Measurements from ENCODE around the gene RAC3. TPM values are rescaled to one million over a fixed set of nuclear protein-coding genes. Genes with fewer than 3 reads are reported as not detected.

Gene RAC3
- polyA plus RNA-seq, 1 donor (not counting 4 experiments of a cell fraction or from before 2014, with no cell fraction given), result 12.3 TPM

GRCh38 chr17:82010575-82011525 is 20.6 kb upstream of the RAC3 start:
- no peak for FAIRE-seq

GRCh38 chr17:82011617-82012187 is 19.8 kb upstream of the RAC3 start:
- FAIRE-seq (no peak), DNase-seq (ENCODE audit: low read depth, low spot score) (no peak)
- Histone ChIP-seq H3K4me3 (ENCODE audit: control insufficient read depth in 2 of 3, extremely low read depth in 1 of 3, insufficient read depth in 2 of 3, low read depth in 1 of 3, low read length in 3 of 3) (no peak overlapping the region), H3K27ac (ENCODE audit: control insufficient read depth, insufficient read depth, low read length) (no peak overlapping the region), H3K79me2 (ENCODE audit: control insufficient read depth, insufficient read depth, low read length) (no peaks in the 10 kb centered on the region), H3K9ac (ENCODE audit: control insufficient read depth, extremely low read depth, insufficient read depth, low read length) (no peak overlapping the region), H3K27me3 (ENCODE audit: control insufficient read depth, extremely low read depth, insufficient read depth, low read length) (no peaks in the 10 kb centered on the region), H3K9me1 (ENCODE audit: control insufficient read depth, extremely low read depth, insufficient read depth, low read length) (no peaks in the 10 kb centered on the region), H3K4me1 (ENCODE audit: control insufficient read depth, extremely low read depth, insufficient read depth, low read length) (peaks cover 21% of the 10 kb centered on the region), H2AFZ (ENCODE audit: control insufficient read depth, low read length) (no peak overlapping the region), H3K36me3 (ENCODE audit: control insufficient read depth in 2 of 2, extremely low read depth in 1 of 2, insufficient read depth in 2 of 2, low read length in 2 of 2) (no peaks in the 10 kb centered on the region), H3K4me2 (ENCODE audit: control insufficient read depth, extremely low read depth, insufficient read depth, low read depth, low read length) (no peak overlapping the region), H3K9me3 (ENCODE audit: control insufficient read depth, low read depth, low read length) (no peaks in the 10 kb centered on the region), H4K20me1 (ENCODE audit: control insufficient read depth, extremely low read depth, insufficient read depth, low read length) (no peaks in the 10 kb centered on the region)
- TF ChIP-seq EZH2 (IDR thresholded peaks at IDR 0.05; ENCODE audit: low read length) (no peak), CTCF (optimal IDR thresholded peaks at IDR 0.05 in 1 of 3, IDR thresholded peaks at IDR 0.05 in 1 of 3, conservative IDR thresholded peaks at IDR 0.05 in 1 of 3; ENCODE audit: extremely low read depth in 1 of 3, insufficient read depth in 2 of 3, low read length in 3 of 3) (no peak)
- dilution Hi-C loops (cut with MboI; ENCODE audit: extremely low pct_ligation_motif_present, low sequenced_read_pairs), result no loop called here

More at GRCh38 chr17:82010575-82011525, 20.6 kb upstream of the RAC3 start:
- H3K4me2 ChIP-seq (ENCODE audit: control insufficient read depth, extremely low read depth, insufficient read depth, low read depth, low read length), result no peak overlapping the region
- H4K20me1 ChIP-seq (ENCODE audit: control insufficient read depth, extremely low read depth, insufficient read depth, low read length), result no peaks in the 10 kb centered on the region
- TF ChIP-seq CTCF (optimal IDR thresholded peaks at IDR 0.05 in 1 of 3, IDR thresholded peaks at IDR 0.05 in 1 of 3, conservative IDR thresholded peaks at IDR 0.05 in 1 of 3; ENCODE audit: extremely low read depth in 1 of 3, insufficient read depth in 2 of 3, low read length in 3 of 3) (no peak), EZH2 (IDR thresholded peaks at IDR 0.05; ENCODE audit: low read length) (no peak)
- dilution Hi-C loops (cut with MboI; ENCODE audit: extremely low pct_ligation_motif_present, low sequenced_read_pairs), result no loop called here
- H3K9me3 ChIP-seq (ENCODE audit: control insufficient read depth, low read depth, low read length), result no peaks in the 10 kb centered on the region
- peaks cover 30% of the 10 kb centered on the region for H3K4me1 ChIP-seq (ENCODE audit: control insufficient read depth, extremely low read depth, insufficient read depth, low read length)
- H3K27ac ChIP-seq (ENCODE audit: control insufficient read depth, insufficient read depth, low read length), result no peak overlapping the region
- no peaks in the 10 kb centered on the region for H3K36me3 ChIP-seq (ENCODE audit: control insufficient read depth in 2 of 2, extremely low read depth in 1 of 2, insufficient read depth in 2 of 2, low read length in 2 of 2)
- H2AFZ ChIP-seq (ENCODE audit: control insufficient read depth, low read length), result no peak overlapping the region
- H3K9me1 ChIP-seq (ENCODE audit: control insufficient read depth, extremely low read depth, insufficient read depth, low read length), result no peaks in the 10 kb centered on the region
- no peaks in the 10 kb centered on the region for H3K79me2 ChIP-seq (ENCODE audit: control insufficient read depth, insufficient read depth, low read length)
- H3K4me3 ChIP-seq (ENCODE audit: control insufficient read depth in 2 of 3, extremely low read depth in 1 of 3, insufficient read depth in 2 of 3, low read depth in 1 of 3, low read length in 3 of 3), result no peak overlapping the region
- H3K9ac ChIP-seq (ENCODE audit: control insufficient read depth, extremely low read depth, insufficient read depth, low read length), result no peak overlapping the region
- no peak for DNase-seq (ENCODE audit: low read depth, low spot score)
- no peaks in the 10 kb centered on the region for H3K27me3 ChIP-seq (ENCODE audit: control insufficient read depth, extremely low read depth, insufficient read depth, low read length)
